Effector CD8-positive, alpha-beta T cell (primary cell): ENCODE measurements around the gene PDGFC.

ENCODE experiments used
- DNase-seq: peaks from one replicate; lab custom pipeline; 2025; lab: John Stamatoyannopoulos, UW

The PDGFC gene

GRCh38 chr4:156974264-156974663, 2.7 kb upstream of the PDGFC start:
- DNase-seq = no peak

DNA sequence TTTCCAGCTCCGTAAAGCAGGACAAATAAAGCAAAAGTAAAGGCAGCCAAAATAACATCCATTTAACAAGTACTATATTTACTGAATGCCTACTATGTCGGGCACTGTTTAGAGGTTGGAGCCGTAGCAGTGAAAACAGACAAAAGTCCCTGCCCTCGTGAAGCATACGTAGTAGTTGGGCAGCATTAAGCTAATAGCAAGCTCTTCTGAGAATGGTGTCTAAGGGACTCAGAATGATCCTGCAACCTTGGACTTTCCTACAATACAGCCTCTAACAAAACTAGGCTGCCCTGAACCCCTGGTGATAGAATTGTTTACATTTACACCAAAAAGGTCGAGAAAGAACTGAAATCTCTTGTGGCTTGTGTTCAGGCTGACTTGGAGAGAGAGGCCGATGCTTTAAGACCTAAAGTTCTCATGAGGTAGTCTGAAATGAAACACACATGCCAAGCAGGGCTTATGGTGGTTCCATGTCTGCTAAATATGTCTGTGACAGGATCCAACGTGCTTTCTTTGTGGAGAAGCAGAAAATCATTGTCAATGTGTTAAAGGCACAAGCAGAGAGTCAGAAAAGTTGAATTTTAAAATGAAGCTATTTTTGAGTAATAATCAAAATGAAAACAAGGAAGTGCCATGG, 898 bp upstream of the PDGFC start:
- DNase-seq = no peak

DNA sequence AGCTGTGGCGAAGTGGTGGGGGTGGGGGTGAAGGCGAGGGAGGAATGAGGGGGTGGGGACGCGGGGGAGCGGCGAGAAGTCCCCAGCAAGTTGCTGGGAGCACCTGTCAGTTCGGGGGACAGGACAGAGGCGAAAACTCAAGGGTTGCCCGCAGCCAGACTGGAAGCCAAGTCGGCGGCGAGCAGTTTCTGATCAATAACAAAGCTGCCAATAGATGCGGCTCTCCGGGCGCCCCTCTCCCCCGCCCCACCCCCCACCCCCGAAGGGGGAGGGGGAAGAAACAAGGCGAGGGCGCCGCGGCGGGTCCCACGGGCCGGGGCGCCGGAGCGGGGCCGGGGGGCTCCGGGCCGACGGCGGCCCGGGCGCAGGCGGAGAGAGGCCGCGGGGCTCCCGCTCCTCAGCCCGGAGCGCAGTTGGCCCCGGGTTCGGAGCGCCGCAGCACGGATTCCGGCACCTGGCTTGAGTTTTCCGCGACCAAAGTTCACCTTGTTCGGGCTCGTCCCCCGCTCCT, 379 bp downstream of the PDGFC start:
- DNase-seq = no peak

DNA sequence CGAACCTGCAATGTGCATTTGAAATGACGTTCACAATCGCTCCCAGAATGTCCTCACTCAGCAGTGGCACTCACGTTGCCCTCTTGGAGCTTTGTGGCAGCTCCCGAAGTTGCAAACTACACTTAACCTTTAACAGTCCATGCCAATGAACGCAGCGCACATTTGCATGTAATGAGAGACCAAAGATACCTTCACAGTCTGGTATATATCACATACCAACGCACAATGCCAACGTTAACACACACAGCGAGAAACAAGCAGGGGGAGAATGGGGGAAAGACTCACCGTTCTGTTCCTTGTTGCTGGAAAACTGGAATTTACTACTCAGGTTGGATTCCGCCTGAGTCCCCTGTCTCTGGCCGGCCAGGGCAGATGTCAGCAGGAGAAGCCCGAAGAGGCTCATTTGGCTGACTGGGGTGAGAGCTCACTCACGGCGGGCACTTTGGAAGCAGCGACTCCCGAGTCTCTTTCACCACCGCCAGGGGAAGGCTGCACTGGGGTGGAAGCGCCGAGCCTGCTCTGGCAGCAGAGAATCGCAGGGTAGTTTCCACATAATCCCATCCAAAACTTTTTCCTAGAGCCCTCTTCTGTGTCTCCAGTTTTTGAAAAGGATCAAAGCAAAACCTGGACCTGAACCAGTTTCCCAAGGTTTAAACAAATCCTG, 966 bp downstream of the PDGFC start:
- DNase-seq = no peak

DNA sequence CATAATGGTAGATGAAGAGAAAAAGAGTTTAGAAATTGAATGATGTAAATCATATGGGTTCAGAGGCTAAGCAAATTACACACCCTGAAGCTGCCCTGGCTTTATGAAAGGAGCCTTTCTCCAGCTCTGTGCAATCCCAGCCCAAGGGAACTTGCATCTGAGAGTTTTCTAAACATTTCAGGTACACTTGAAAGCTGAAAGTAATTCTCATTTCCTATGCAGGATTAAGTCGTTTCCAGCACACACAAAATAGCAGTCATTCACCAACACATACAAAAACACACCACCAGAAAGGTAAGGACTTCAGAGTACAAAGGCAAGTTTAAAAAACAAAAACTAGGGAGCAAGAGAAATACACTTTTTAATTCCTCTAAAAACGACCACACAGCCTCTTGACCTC, 1.7 kb downstream of the PDGFC start:
- DNase-seq = no peak

DNA sequence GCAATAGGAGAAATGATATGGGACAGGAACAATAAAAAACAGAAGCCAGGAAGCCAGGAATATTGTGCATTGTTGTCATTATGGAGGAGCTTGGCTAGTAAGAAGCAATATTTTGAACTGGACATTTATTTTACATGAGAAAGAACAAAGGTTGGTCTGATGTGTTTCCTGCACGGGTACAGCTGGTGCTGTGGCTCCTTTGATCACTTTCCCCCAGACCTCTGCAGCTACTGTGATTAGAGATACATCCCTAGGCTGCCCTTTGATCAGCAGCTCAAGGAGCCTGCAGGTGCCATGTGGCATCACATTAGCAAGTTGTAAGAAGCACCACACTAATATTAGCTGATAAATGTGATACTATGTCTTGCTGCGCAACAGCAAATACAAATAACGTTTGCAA, 2.5 kb downstream of the PDGFC start:
- no peak for DNase-seq

GRCh38 chr4:156968479-156968984, 3.1 kb downstream of the PDGFC start:
- no peak for DNase-seq

- no peak for DNase-seq
Observed at GRCh38 chr4:156966836-156967235, 4.8 kb downstream of the PDGFC start.

DNA sequence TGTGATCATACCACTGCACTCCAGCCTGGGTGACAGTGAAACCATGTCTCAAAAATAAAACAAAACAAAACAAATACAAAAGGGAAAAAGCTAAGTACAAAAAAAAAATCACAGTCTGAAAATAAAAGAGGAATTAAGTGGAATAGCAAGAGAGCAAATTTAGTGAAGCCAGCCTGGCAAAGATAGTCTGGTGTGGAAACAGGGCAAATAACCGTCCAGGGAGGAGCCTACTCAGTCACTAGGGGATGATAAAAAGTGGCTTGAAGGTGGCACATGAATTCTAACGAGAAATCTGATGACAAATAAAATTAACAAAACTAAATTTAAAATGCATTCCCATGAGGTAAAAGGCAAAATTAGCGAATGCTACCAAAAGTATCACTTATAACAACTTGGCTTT, 8.2 kb downstream of the PDGFC start:
- no peak for DNase-seq

GRCh38 chr4:156962528-156962974, 9.0 kb downstream of the PDGFC start:
- no peak for DNase-seq

GRCh38 chr4:156962058-156962358, 9.6 kb downstream of the PDGFC start:
- no peak for DNase-seq

DNA sequence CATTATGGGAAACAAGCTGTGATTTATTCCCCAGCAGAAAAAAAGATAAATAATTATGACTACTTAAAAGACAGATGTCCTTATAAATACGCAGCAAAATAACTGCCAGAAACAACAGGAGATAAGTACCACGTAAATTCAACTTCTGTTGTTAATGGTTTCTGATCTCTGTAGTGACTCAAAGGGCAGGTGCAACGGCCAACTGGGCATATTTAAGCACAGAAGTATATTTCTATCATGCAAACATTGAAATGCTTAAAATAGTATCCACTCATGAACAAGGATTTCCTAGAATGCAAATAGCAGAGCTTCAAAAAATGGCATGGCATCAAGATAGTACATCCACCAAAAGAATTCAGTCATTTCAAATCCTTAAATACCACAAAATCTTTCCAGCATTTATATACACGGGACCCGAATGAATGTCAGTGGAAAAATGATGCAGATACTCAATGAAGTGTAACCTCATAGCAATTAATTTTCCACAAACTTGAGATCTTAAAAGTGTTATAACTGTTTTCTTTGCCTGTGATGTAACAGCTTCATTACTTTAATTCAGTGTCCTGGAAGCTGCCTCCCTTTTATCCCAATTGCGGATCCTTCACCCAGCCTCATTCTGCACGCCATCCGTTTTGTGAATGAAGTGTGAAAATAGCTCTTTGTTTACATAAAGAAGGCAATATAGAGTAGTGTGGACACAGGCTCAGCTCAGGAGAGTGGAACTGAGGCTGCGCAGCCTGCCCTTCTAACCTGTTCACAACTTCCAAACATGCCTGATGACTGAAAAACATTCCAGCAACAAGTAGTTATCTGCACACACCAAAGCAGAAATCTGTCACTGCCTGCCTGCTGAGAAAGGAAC, 10.2 kb downstream of the PDGFC start:
- DNase-seq = no peak

GRCh38 chr4:156959298-156959702, 12.3 kb downstream of the PDGFC start:
- no peak for DNase-seq

GRCh38 chr4:156958276-156959074, 13.1 kb downstream of the PDGFC start:
- DNase-seq = no peak

GRCh38 chr4:156957556-156957955, 14.0 kb downstream of the PDGFC start:
- no peak for DNase-seq

- DNase-seq = no peak
Observed at GRCh38 chr4:156956826-156957368, 14.7 kb downstream of the PDGFC start.

- DNase-seq = no peak
Observed at GRCh38 chr4:156956359-156956758, 15.2 kb downstream of the PDGFC start.

DNA sequence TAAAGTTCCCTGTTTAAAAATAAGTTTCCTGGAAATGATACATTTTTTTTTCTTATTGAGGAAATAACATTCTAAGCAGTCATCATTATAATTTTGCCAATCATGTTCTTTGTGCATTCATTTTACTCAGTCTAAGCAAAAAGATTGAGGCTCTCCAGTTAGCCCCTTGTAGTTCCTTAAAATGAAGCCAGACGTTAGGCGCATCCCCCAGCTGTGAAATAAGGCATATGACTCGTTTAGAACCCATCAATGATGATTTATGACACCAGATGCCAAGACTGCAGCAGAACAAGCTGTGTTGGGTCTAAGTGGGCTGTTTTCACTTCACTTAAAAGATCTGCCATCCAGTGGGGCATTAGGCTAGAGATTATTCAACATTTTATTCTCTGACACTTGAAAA, 17.0 kb downstream of the PDGFC start:
- DNase-seq = no peak

- DNase-seq = no peak
Observed at GRCh38 chr4:156953951-156954350, 17.6 kb downstream of the PDGFC start.

DNA sequence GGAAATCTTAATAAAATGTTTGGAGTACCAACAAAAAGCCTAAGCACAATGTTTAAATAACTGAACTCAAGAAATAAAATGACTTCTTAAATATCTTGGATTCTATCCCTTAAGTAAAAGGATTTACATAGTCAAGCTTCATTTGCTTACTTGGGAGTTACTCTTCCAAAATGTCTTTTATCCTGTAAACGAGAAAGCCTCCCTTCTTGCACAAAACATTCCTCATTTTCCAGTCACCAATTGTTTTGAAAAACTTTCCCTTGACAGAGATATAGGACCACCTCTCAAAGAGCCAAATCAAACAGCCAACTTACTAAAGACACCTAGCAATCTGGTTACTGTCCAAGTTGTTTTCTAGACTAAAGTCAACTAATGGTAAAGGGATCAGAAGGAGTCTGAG, 18.6 kb downstream of the PDGFC start:
- DNase-seq = no peak

- DNase-seq = no peak
Observed at GRCh38 chr4:156952078-156952759, 19.4 kb downstream of the PDGFC start.
